Measurements from ENCODE around the gene PEMT. TPM values are rescaled to one million over a fixed set of nuclear protein-coding genes. Genes with fewer than 3 reads are reported as not detected.

Gene PEMT
- total and polyA plus RNA-seq, 2 experiments from 2014 or later: 54.8 to 55.2 TPM

DNA sequence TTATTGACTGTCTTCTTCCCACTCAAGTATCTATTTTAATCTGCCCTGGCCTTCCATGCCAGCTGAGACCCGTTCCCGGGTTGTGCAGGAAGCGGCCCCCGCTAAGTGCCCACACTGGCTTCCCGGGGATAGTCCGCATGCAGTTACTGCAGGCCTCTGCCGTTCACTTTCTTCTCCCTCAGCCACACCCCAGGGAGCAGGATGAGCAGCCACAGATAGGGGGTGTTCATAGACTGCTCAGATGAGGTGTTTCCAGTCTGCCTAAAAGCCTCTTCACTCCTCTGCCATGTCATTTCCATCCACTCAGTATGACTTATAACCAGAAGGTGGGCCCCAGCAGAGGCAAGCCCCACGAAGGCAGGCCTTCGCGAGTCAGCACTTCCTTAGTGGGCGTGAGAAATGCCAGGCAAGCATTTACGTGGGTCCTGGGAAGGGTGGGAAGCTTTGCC, 107.0 kb downstream of the PEMT start (continued):
- TF ChIP-seq, protein P1, sequence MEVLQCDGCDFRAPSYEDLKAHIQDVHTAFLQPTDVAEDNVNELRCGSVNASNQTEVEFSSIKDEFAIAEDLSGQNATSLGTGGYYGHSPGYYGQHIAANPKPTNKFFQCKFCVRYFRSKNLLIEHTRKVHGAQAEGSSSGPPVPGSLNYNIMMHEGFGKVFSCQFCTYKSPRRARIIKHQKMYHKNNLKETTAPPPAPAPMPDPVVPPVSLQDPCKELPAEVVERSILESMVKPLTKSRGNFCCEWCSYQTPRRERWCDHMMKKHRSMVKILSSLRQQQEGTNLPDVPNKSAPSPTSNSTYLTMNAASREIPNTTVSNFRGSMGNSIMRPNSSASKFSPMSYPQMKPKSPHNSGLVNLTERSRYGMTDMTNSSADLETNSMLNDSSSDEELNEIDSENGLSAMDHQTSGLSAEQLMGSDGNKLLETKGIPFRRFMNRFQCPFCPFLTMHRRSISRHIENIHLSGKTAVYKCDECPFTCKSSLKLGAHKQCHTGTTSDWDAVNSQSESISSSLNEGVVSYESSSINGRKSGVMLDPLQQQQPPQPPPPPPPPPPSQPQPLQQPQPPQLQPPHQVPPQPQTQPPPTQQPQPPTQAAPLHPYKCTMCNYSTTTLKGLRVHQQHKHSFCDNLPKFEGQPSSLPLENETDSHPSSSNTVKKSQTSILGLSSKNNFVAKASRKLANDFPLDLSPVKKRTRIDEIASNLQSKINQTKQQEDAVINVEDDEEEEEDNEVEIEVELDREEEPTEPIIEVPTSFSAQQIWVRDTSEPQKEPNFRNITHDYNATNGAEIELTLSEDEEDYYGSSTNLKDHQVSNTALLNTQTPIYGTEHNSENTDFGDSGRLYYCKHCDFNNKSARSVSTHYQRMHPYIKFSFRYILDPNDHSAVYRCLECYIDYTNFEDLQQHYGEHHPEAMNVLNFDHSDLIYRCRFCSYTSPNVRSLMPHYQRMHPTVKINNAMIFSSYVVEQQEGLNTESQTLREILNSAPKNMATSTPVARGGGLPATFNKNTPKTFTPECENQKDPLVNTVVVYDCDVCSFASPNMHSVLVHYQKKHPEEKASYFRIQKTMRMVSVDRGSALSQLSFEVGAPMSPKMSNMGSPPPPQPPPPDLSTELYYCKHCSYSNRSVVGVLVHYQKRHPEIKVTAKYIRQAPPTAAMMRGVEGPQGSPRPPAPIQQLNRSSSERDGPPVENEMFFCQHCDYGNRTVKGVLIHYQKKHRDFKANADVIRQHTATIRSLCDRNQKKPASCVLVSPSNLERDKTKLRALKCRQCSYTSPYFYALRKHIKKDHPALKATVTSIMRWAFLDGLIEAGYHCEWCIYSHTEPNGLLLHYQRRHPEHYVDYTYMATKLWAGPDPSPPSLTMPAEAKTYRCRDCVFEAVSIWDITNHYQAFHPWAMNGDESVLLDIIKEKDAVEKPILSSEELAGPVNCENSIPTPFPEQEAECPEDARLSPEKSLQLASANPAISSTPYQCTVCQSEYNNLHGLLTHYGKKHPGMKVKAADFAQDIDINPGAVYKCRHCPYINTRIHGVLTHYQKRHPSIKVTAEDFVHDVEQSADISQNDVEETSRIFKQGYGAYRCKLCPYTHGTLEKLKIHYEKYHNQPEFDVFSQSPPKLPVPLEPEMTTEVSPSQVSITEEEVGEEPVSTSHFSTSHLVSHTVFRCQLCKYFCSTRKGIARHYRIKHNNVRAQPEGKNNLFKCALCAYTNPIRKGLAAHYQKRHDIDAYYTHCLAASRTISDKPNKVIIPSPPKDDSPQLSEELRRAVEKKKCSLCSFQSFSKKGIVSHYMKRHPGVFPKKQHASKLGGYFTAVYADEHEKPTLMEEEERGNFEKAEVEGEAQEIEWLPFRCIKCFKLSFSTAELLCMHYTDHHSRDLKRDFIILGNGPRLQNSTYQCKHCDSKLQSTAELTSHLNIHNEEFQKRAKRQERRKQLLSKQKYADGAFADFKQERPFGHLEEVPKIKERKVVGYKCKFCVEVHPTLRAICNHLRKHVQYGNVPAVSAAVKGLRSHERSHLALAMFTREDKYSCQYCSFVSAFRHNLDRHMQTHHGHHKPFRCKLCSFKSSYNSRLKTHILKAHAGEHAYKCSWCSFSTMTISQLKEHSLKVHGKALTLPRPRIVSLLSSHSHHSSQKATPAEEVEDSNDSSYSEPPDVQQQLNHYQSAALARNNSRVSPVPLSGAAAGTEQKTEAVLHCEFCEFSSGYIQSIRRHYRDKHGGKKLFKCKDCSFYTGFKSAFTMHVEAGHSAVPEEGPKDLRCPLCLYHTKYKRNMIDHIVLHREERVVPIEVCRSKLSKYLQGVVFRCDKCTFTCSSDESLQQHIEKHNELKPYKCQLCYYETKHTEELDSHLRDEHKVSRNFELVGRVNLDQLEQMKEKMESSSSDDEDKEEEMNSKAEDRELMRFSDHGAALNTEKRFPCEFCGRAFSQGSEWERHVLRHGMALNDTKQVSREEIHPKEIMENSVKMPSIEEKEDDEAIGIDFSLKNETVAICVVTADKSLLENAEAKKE (CRISPR knock-in tag; IDR thresholded peaks at IDR 0.05): no peak
- TF ChIP-seq ETS1 (IDR thresholded peaks at IDR 0.05) (no peak), CREB1 (CRISPR knock-in tag; IDR thresholded peaks at IDR 0.05; ENCODE audit: low read depth) (no peak)

DNA sequence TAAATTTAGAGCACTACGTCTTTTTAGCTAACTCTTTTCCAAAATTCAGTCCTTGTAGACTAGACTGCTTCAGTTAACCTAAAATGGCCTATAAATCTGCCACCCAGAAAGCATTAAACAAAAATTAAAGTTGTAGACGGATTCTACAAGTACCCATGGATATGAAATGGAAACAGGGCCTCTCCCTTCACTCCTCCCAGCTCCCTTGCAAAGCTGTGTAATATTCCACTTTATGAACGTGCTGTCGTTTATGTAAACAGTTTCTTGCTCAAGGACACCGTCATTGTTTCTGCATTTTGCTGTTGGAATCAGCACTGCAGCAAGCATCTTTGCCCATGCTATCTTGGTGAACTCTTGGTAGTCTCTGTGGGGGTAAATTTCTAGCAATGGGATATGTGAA, 109.6 kb downstream of the PEMT start:
- H3K36me3 Mint-ChIP-seq (ENCODE audit: low read depth): peaks cover 21% of the 10 kb centered on the region
- peaks cover 14% of the 10 kb centered on the region; the same call in 1 of the 2 replicates for H4K20me1 ChIP-seq (replicated peaks; ENCODE audit: insufficient read depth)
- no peak overlapping the region for H3K27ac Mint-ChIP-seq
- DNase-seq (ENCODE audit: low spot score): no peak
- no peak overlapping the region for H3K27ac ChIP-seq (ENCODE audit: low read depth)
- H2AFZ ChIP-seq: no peak overlapping the region
- ATAC-seq: no peak
- peaks cover under 1% of the 10 kb centered on the region for H3K27me3 Mint-ChIP-seq (ENCODE audit: insufficient read depth, low read depth, poor library complexity)
- H3K4me1 ChIP-seq (ENCODE audit: insufficient read depth): peaks cover 8% of the 10 kb centered on the region
- H3K36me3 ChIP-seq (ENCODE audit: insufficient read depth): no peaks in the 10 kb centered on the region
- no peaks in the 10 kb centered on the region for H3K9me3 Mint-ChIP-seq
- peaks cover 85% of the 10 kb centered on the region for H3K79me2 ChIP-seq (replicated peaks; ENCODE audit: insufficient read depth)
- H3K4me3 ChIP-seq: no peak overlapping the region
- H3K4me1 Mint-ChIP-seq: peaks cover 11% of the 10 kb centered on the region
- no peak overlapping the region for H3K4me2 ChIP-seq
- H3K4me3 Mint-ChIP-seq: no peak overlapping the region
- H3F3A ChIP-seq (replicated peaks; ENCODE audit: low read depth): no peaks in the 10 kb centered on the region
- H3K9me2 ChIP-seq (ENCODE audit: insufficient read depth): no peaks in the 10 kb centered on the region
- no peaks in the 10 kb centered on the region for H3K27me3 ChIP-seq (ENCODE audit: insufficient read depth)
- TF ChIP-seq ZNF114 (CRISPR knock-in tag; IDR thresholded peaks at IDR 0.05): no peak
- no peak for TF ChIP-seq POLR2AphosphoS5 (IDR thresholded peaks at IDR 0.05; ENCODE audit: low read depth)
- TF ChIP-seq, protein P2, sequence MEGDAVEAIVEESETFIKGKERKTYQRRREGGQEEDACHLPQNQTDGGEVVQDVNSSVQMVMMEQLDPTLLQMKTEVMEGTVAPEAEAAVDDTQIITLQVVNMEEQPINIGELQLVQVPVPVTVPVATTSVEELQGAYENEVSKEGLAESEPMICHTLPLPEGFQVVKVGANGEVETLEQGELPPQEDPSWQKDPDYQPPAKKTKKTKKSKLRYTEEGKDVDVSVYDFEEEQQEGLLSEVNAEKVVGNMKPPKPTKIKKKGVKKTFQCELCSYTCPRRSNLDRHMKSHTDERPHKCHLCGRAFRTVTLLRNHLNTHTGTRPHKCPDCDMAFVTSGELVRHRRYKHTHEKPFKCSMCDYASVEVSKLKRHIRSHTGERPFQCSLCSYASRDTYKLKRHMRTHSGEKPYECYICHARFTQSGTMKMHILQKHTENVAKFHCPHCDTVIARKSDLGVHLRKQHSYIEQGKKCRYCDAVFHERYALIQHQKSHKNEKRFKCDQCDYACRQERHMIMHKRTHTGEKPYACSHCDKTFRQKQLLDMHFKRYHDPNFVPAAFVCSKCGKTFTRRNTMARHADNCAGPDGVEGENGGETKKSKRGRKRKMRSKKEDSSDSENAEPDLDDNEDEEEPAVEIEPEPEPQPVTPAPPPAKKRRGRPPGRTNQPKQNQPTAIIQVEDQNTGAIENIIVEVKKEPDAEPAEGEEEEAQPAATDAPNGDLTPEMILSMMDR (conservative IDR thresholded peaks at IDR 0.05; ENCODE audit: low read depth in 2 of 2): no peak
- no peak for TF ChIP-seq ETS1 (IDR thresholded peaks at IDR 0.05)
- TF ChIP-seq EZH2phosphoT487 (IDR thresholded peaks at IDR 0.05; ENCODE audit: unreplicated experiment): no peak
